Cardiac fibroblast (primary cell): Measurements from ENCODE around the gene TBC1D17.
A peak's percentile ranks its signal among the peaks of the same experiment; 100 is the strongest.

Experiments
- DNase-seq, 2 donors: peaks; one replicate each; pipeline versions ENCODE4 v3.0.0 to v3.0.0-alpha.2; 2010; ENCODE audit warnings: low read depth in 2 of 2
- H3K4me3 ChIP-seq, 2 donors: replicated peaks in 1 of 2; 1 replicate in 1 of 2; 2 replicates in 1 of 2; pipeline ENCODE4 v1.5.1; 2011; ENCODE audit warnings: low read depth in 2 of 2, low read length in 2 of 2, mild to moderate bottlenecking in 2 of 2, moderate library complexity in 1 of 2
- CTCF ChIP-seq: IDR thresholded peaks from one replicate; pipeline ENCODE4 v1.5.1; 2011; ENCODE audit warnings: low read depth, mild to moderate bottlenecking, low read length, inconsistent platforms

TBC1D17 gene

DNA sequence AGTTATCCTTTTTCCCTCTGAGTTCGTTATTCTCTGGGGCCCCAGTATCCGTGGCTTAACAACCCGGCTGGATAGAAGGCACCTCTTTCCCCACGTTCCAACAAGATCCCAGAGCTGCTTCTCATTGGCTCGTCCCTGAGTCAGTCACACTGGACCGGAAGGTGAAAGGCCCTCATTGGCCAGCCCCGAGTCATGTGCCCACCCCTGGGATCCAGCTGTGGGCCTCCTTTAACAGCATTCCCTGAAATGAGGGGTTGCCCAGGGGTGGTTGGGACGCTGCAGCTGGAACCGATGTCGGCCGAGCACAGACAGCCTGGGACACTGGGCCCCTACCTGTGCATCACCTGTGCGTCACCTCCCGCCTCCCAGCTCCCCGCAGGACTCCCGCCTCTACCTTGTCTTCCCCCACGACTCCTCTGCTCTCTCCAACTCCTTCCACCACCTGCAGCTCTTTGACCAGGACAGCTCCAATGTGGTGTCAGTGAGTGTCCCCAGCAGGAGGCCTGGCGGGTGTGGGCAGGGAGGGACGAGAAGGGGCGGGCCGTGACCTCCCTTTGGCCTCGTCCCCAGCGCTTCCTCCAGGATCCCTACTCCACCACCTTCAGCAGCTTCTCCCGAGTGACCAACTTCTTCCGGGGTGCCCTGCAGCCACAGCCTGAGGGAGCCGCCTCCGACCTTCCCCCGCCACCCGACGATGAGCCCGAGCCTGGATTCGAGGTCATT, 4.3 kb downstream of the TBC1D17 start:
- no peak overlapping the region for H3K4me3 ChIP-seq
- peak in 1 of 2 donors; percentile 41 for DNase-seq
- TF ChIP-seq CTCF, result no peak

- TF ChIP-seq CTCF, result no peak
Measured at GRCh38 chr19:49882643-49883042, 5.1 kb downstream of the TBC1D17 start.

DNA sequence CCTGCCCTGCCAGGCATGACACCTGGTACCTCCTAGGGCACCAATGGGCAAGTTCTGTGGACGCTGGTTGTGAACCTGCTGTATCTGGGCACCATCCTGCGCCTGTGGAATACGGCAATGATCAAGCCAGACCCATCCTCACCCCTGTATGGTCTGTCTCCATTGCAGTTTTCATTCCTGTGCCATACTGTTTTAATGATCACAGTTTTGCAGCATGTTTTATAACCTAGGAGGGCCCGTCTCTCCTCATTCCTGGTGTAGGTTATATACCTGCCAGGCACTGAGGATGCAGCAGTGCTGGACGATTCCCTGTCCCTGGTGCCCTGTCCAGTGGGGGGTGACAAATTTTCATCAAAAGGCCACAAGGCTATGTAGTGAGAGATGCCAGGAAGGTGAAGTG, 5.6 kb downstream of the TBC1D17 start:
- no peak overlapping the region for H3K4me3 ChIP-seq
- no peak for DNase-seq
- TF ChIP-seq CTCF, result no peak

More at GRCh38 chr19:49882643-49883042, 5.1 kb downstream of the TBC1D17 start:
- no peak for DNase-seq
- H3K4me3 ChIP-seq, result no peak overlapping the region

- no peak overlapping the region for H3K4me3 ChIP-seq
- no peak for TF ChIP-seq CTCF
- no peak for DNase-seq
Measured at GRCh38 chr19:49884109-49884508, 6.6 kb downstream of the TBC1D17 start.

GRCh38 chr19:49884760-49885159, 7.3 kb downstream of the TBC1D17 start:
- no peak for DNase-seq
- no peak for TF ChIP-seq CTCF
- H3K4me3 ChIP-seq, result no peak overlapping the region

DNA sequence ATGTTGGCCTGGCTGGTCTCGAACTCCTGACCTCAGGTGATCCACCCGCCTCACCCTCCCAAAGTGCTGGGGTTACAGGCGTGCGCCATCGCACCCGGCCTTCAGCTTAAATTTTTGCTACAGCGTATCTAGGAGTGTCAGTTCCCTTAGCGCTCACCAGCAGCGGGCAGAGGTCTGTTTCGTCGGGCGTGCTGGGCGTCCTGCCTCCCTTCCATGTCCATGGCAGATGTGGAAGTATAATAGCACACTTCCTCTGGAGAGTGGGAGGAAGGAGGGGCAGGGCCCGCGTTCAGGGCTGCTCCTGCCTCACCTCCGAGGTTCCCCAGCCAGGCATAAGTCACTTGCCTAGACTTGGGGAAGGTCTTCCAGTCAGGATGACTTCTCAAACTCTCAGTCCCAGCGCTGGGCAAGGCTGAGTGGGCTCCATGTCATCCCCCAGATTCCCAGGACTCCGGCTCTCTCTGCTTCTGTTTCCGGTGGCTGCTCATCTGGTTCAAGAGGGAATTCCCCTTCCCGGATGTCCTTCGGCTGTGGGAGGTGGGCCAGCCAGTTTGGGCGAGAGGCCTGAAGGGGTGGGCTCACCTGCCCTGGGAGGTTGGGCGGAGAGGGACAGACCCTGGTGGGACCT, 9.6 kb downstream of the TBC1D17 start:
- DNase-seq, result no peak
- no peak overlapping the region for H3K4me3 ChIP-seq
- TF ChIP-seq CTCF, result no peak
